ENCODE measurements around the gene DSC1. TPM values are rescaled to one million over a fixed set of nuclear protein-coding genes. Genes with fewer than 3 reads are reported as not detected.

DSC1 gene
- total and polyA plus RNA-seq, 2 of the 13 experiments (the other 11 are each of a cell fraction or from before 2014, with no cell fraction given), result not detected

DNA sequence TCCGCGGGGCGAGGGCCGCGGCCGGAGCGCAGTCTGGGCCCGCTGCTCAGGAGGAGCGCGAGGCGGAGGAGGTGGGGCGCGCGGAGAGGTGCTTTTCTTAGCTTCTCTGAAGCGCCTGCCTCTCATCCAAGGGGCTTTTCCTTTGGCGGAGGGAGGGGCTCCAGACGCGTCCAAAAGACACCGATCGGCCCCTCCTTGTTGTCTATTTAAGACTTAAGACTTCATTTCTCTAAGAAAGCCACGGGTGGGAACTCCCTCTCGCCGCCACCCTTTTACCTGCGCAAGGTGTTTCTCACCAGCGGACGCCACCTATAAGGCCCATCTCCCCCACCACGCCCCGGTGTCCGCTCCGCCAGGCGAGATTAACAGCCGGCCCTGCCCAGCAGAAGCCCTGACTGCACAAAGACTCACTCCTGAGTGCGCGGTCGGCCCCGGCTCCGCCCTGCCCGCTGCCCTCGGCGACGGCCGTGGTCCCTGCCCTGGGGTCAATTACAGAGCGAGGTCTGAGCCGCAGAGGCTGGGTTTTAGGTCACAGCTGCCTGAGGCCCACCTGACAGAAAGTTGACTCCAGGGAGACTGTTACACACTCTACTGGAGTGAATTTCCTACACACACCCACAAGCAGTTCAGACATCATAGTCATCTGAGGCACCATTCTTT, 60.5 kb downstream of the DSC1 start, which contains the start of gene DSC2 (continued):
- TF ChIP-seq ZNF251 (CRISPR knock-in tag; IDR thresholded peaks at IDR 0.05) (no peak), ETV6 (CRISPR knock-in tag; conservative IDR thresholded peaks at IDR 0.05) (0 out of 2 replicates have a peak, but pooled peaks have one; percentile 50), HOXA9 (CRISPR knock-in tag; IDR thresholded peaks at IDR 0.05; ENCODE audit: borderline replicate concordance) (no peak), DPF2 (CRISPR knock-in tag; IDR thresholded peaks at IDR 0.05; ENCODE audit: borderline replicate concordance, low read depth) (no peak), FOSL2 (CRISPR knock-in tag; IDR thresholded peaks at IDR 0.05) (peak; percentile 34; the same call in 1 of the 2 replicates), KDM6A (CRISPR knock-in tag; IDR thresholded peaks at IDR 0.05; ENCODE audit: low read depth) (no peak), GATAD1 (CRISPR knock-in tag; IDR thresholded peaks at IDR 0.05) (0 out of 2 replicates have a peak, but pooled peaks have one; percentile 20), SNAPC2 (CRISPR knock-in tag; IDR thresholded peaks at IDR 0.05) (0 out of 2 replicates have a peak, but pooled peaks have one; percentile 61), ZNF296 (CRISPR knock-in tag; conservative IDR thresholded peaks at IDR 0.05) (0 out of 2 replicates have a peak, but pooled peaks have one; percentile 50), ZNF605 (CRISPR knock-in tag; IDR thresholded peaks at IDR 0.05) (peak; percentile 62; the same call in 1 of the 2 replicates), PAX8 (CRISPR knock-in tag; IDR thresholded peaks at IDR 0.05; ENCODE audit: borderline replicate concordance) (no peak), PLRG1 (conservative IDR thresholded peaks at IDR 0.05) (no peak), ZNF709 (CRISPR knock-in tag; IDR thresholded peaks at IDR 0.05) (peak; percentile 49; the same call in 1 of the 2 replicates), ZNF546 (CRISPR knock-in tag; conservative IDR thresholded peaks at IDR 0.05) (no peak), FLYWCH1 (CRISPR knock-in tag; IDR thresholded peaks at IDR 0.05) (no peak), ZC3H13 (CRISPR knock-in tag; IDR thresholded peaks at IDR 0.05) (no peak), PAF1 (CRISPR knock-in tag; IDR thresholded peaks at IDR 0.05) (no peak)
- TF ChIP-seq, protein P1, sequence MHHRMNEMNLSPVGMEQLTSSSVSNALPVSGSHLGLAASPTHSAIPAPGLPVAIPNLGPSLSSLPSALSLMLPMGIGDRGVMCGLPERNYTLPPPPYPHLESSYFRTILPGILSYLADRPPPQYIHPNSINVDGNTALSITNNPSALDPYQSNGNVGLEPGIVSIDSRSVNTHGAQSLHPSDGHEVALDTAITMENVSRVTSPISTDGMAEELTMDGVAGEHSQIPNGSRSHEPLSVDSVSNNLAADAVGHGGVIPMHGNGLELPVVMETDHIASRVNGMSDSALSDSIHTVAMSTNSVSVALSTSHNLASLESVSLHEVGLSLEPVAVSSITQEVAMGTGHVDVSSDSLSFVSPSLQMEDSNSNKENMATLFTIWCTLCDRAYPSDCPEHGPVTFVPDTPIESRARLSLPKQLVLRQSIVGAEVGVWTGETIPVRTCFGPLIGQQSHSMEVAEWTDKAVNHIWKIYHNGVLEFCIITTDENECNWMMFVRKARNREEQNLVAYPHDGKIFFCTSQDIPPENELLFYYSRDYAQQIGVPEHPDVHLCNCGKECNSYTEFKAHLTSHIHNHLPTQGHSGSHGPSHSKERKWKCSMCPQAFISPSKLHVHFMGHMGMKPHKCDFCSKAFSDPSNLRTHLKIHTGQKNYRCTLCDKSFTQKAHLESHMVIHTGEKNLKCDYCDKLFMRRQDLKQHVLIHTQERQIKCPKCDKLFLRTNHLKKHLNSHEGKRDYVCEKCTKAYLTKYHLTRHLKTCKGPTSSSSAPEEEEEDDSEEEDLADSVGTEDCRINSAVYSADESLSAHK (CRISPR knock-in tag; IDR thresholded peaks at IDR 0.05; ENCODE audit: borderline replicate concordance), result no peak
- TF ChIP-seq, protein P2, sequence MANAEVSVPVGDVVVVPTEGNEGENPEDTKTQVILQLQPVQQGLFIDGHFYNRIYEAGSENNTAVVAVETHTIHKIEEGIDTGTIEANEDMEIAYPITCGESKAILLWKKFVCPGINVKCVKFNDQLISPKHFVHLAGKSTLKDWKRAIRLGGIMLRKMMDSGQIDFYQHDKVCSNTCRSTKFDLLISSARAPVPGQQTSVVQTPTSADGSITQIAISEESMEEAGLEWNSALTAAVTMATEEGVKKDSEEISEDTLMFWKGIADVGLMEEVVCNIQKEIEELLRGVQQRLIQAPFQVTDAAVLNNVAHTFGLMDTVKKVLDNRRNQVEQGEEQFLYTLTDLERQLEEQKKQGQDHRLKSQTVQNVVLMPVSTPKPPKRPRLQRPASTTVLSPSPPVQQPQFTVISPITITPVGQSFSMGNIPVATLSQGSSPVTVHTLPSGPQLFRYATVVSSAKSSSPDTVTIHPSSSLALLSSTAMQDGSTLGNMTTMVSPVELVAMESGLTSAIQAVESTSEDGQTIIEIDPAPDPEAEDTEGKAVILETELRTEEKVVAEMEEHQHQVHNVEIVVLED (CRISPR knock-in tag; IDR thresholded peaks at IDR 0.05; ENCODE audit: borderline replicate concordance), result no peak
- TF ChIP-seq, protein P3, sequence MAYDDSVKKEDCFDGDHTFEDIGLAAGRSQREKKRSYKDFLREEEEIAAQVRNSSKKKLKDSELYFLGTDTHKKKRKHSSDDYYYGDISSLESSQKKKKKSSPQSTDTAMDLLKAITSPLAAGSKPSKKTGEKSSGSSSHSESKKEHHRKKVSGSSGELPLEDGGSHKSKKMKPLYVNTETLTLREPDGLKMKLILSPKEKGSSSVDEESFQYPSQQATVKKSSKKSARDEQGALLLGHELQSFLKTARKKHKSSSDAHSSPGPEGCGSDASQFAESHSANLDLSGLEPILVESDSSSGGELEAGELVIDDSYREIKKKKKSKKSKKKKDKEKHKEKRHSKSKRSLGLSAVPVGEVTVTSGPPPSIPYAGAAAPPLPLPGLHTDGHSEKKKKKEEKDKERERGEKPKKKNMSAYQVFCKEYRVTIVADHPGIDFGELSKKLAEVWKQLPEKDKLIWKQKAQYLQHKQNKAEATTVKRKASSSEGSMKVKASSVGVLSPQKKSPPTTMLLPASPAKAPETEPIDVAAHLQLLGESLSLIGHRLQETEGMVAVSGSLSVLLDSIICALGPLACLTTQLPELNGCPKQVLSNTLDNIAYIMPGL (CRISPR knock-in tag; IDR thresholded peaks at IDR 0.05; ENCODE audit: borderline replicate concordance in 1 of 2, low read depth in 1 of 2), result peak; percentile 49 to 50; a peak in 3 of 4 replicates
- TF ChIP-seq, protein P4, sequence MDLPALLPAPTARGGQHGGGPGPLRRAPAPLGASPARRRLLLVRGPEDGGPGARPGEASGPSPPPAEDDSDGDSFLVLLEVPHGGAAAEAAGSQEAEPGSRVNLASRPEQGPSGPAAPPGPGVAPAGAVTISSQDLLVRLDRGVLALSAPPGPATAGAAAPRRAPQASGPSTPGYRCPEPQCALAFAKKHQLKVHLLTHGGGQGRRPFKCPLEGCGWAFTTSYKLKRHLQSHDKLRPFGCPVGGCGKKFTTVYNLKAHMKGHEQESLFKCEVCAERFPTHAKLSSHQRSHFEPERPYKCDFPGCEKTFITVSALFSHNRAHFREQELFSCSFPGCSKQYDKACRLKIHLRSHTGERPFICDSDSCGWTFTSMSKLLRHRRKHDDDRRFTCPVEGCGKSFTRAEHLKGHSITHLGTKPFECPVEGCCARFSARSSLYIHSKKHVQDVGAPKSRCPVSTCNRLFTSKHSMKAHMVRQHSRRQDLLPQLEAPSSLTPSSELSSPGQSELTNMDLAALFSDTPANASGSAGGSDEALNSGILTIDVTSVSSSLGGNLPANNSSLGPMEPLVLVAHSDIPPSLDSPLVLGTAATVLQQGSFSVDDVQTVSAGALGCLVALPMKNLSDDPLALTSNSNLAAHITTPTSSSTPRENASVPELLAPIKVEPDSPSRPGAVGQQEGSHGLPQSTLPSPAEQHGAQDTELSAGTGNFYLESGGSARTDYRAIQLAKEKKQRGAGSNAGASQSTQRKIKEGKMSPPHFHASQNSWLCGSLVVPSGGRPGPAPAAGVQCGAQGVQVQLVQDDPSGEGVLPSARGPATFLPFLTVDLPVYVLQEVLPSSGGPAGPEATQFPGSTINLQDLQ (CRISPR knock-in tag; IDR thresholded peaks at IDR 0.05), result no peak

Data from HepG2 (cell line).